ENCODE data around the gene GPR155. TPM values are rescaled to one million over a fixed set of nuclear protein-coding genes. Genes with fewer than 3 reads are reported as not detected.
A peak's percentile ranks its signal among the peaks of the same experiment; 100 is the strongest.

The GPR155 gene
- total RNA-seq, 1 experiment from 2014 or later, result 2.1 TPM

GRCh38 chr2:174444761-174445160 lies 42.1 kb downstream of the GPR155 start:
- BruUV-seq (replicated peaks), result no TSS peak
- Histone ChIP-seq H3K27me3 (ENCODE audit: control insufficient read depth, insufficient read depth, low read length) (no peaks in the 10 kb centered on the region), H3K36me3 (ENCODE audit: control insufficient read depth, insufficient read depth, low read length) (no peaks in the 10 kb centered on the region), H3K4me3 (ENCODE audit: low read depth in 2 of 2, low read length in 2 of 2) (no peak overlapping the region), H3K27ac (ENCODE audit: low read length) (no peak overlapping the region), H3K9me3 (ENCODE audit: control insufficient read depth, insufficient read depth, low read depth, low read length) (no peaks in the 10 kb centered on the region), H3K4me1 (ENCODE audit: control insufficient read depth, insufficient read depth, low read length) (peaks cover 5% of the 10 kb centered on the region)
- ATAC-seq, result no peak
- TF ChIP-seq, protein P1, sequence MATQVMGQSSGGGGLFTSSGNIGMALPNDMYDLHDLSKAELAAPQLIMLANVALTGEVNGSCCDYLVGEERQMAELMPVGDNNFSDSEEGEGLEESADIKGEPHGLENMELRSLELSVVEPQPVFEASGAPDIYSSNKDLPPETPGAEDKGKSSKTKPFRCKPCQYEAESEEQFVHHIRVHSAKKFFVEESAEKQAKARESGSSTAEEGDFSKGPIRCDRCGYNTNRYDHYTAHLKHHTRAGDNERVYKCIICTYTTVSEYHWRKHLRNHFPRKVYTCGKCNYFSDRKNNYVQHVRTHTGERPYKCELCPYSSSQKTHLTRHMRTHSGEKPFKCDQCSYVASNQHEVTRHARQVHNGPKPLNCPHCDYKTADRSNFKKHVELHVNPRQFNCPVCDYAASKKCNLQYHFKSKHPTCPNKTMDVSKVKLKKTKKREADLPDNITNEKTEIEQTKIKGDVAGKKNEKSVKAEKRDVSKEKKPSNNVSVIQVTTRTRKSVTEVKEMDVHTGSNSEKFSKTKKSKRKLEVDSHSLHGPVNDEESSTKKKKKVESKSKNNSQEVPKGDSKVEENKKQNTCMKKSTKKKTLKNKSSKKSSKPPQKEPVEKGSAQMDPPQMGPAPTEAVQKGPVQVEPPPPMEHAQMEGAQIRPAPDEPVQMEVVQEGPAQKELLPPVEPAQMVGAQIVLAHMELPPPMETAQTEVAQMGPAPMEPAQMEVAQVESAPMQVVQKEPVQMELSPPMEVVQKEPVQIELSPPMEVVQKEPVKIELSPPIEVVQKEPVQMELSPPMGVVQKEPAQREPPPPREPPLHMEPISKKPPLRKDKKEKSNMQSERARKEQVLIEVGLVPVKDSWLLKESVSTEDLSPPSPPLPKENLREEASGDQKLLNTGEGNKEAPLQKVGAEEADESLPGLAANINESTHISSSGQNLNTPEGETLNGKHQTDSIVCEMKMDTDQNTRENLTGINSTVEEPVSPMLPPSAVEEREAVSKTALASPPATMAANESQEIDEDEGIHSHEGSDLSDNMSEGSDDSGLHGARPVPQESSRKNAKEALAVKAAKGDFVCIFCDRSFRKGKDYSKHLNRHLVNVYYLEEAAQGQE (IDR thresholded peaks at IDR 0.05; ENCODE audit: insufficient read depth in 1 of 2, low read depth in 2 of 2, low read length in 1 of 2), result no peak
- no peak for TF ChIP-seq CTCF (IDR thresholded peaks at IDR 0.05)
- TF ChIP-seq TCF7L2 (IDR thresholded peaks at IDR 0.05; ENCODE audit: low read depth, low read length), result no peak
- no peak for TF ChIP-seq POLR2AphosphoS5 (IDR thresholded peaks at IDR 0.05; ENCODE audit: low read depth, low read length)
- no peak for TF ChIP-seq SIN3A (IDR thresholded peaks at IDR 0.05; ENCODE audit: borderline replicate concordance, insufficient read depth, low read depth, low read length)
- ChIA-PET CTCF (interaction anchor here (0.7 kb wide), 1 partner anchor 885 kb away, joined by 7 read pairs; no protein-coding TSS in a partner anchor), POLR2A (no interaction called here)
- in situ Hi-C loops (cut with HindIII; ENCODE audit: low pct_unique_long_range_greater_than_20kb, low sequenced_read_pairs) (no loop called here), intact Hi-C loops (cut with micrococcal nuclease; ENCODE audit: unreplicated experiment) (loop anchor here (5.0 kb wide), 1 partner anchor 87 kb away; no protein-coding TSS in a partner anchor)
- no peak for DNase-seq (ENCODE audit: low read depth, low spot score)

- Histone ChIP-seq H3K4me1 (ENCODE audit: control insufficient read depth, insufficient read depth, low read length) (peaks cover 5% of the 10 kb centered on the region), H3K27me3 (ENCODE audit: control insufficient read depth, insufficient read depth, low read length) (no peaks in the 10 kb centered on the region), H3K27ac (ENCODE audit: low read length) (no peak overlapping the region), H3K9me3 (ENCODE audit: control insufficient read depth, insufficient read depth, low read depth, low read length) (no peaks in the 10 kb centered on the region), H3K4me3 (ENCODE audit: low read depth in 2 of 2, low read length in 2 of 2) (no peak overlapping the region), H3K36me3 (ENCODE audit: control insufficient read depth, insufficient read depth, low read length) (no peaks in the 10 kb centered on the region)
- peak; percentile 81 for ATAC-seq
- no TSS peak for BruUV-seq (replicated peaks)
- ChIA-PET POLR2A (no interaction called here), CTCF (no interaction called here)
- TF ChIP-seq CTCF (IDR thresholded peaks at IDR 0.05) (peak; percentile 65), SIN3A (IDR thresholded peaks at IDR 0.05; ENCODE audit: borderline replicate concordance, insufficient read depth, low read depth, low read length) (no peak)
- intact Hi-C loops (cut with micrococcal nuclease; ENCODE audit: unreplicated experiment), result loop anchor here (5.0 kb wide), 1 partner anchor 86 kb away; no protein-coding TSS in a partner anchor
- in situ Hi-C loops (cut with HindIII; ENCODE audit: low pct_unique_long_range_greater_than_20kb, low sequenced_read_pairs), result no loop called here
- DNase-seq (ENCODE audit: low read depth, low spot score), result peak; percentile 18
These were observed 44.0 kb downstream of the GPR155 start for GRCh38 chr2:174442546-174443510.
